22Rv1 (cell line): ENCODE measurements around the gene TATDN2.

Experiments
- ZFX ChIP-seq: fragments of 450-650 bp; IDR thresholded peaks from 2 replicates; pipeline ENCODE4 v1.6.1; 2017; ENCODE audit warnings: antibody characterized with exemption, borderline replicate concordance
- TF ChIP-seq, protein P1 (sequence below): fragments of 450-650 bp; IDR thresholded peaks from 2 replicates; pipeline ENCODE4 v1.5.1; 2017; ENCODE audit warnings: mild to moderate bottlenecking

DNA sequence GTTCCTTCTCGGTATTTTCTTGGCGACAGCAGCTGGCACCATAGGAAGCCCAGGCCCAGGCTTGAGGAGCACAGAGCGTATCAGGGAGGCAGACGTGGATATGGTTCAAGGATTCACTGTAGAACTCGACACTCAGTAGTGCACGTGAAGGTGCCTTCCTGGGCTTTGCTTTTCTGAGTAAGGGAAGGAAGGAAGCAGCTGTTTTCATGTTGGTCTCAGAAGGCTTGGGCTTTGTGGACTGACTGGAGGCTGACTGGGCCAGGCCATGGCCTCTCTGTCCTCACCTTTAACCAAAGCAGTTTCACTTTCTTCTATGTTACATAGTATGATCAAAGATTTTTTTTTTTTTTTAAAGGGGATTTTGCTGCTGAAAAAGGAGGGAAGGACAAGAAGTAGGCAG, 51.4 kb downstream of the TATDN2 start:
- TF ChIP-seq, protein P1, sequence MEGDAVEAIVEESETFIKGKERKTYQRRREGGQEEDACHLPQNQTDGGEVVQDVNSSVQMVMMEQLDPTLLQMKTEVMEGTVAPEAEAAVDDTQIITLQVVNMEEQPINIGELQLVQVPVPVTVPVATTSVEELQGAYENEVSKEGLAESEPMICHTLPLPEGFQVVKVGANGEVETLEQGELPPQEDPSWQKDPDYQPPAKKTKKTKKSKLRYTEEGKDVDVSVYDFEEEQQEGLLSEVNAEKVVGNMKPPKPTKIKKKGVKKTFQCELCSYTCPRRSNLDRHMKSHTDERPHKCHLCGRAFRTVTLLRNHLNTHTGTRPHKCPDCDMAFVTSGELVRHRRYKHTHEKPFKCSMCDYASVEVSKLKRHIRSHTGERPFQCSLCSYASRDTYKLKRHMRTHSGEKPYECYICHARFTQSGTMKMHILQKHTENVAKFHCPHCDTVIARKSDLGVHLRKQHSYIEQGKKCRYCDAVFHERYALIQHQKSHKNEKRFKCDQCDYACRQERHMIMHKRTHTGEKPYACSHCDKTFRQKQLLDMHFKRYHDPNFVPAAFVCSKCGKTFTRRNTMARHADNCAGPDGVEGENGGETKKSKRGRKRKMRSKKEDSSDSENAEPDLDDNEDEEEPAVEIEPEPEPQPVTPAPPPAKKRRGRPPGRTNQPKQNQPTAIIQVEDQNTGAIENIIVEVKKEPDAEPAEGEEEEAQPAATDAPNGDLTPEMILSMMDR = no peak
- TF ChIP-seq ZFX = no peak
